ENCODE data around the gene DZIP3.

DNA sequence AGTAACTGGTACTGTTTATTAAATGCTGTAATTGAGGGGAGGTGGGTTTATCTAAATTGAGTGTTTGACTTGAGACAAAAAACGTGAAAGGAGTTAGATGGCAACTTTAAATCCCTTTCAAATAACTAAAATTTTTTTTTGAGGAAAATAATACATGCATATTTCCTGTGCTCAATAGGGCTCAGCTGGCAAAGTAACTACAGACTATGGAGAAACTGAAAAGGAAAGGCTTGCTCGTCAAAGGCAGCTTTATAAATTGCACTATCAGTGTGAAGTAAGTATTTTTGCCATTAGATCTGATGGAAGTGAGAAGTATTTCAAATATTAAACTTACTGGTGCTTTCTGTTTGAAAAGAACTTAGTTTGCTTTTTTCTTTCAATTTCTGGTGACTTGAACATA lies 72.2 kb downstream of the DZIP3 start:
- TF ChIP-seq ZKSCAN1 (IDR thresholded peaks at IDR 0.05; ENCODE audit: low read length) = no peak
- TF ChIP-seq, protein P1, sequence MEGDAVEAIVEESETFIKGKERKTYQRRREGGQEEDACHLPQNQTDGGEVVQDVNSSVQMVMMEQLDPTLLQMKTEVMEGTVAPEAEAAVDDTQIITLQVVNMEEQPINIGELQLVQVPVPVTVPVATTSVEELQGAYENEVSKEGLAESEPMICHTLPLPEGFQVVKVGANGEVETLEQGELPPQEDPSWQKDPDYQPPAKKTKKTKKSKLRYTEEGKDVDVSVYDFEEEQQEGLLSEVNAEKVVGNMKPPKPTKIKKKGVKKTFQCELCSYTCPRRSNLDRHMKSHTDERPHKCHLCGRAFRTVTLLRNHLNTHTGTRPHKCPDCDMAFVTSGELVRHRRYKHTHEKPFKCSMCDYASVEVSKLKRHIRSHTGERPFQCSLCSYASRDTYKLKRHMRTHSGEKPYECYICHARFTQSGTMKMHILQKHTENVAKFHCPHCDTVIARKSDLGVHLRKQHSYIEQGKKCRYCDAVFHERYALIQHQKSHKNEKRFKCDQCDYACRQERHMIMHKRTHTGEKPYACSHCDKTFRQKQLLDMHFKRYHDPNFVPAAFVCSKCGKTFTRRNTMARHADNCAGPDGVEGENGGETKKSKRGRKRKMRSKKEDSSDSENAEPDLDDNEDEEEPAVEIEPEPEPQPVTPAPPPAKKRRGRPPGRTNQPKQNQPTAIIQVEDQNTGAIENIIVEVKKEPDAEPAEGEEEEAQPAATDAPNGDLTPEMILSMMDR (CRISPR knock-in tag; IDR thresholded peaks at IDR 0.05) = no peak
- TF ChIP-seq RAD21 (CRISPR knock-in tag; IDR thresholded peaks at IDR 0.05) = no peak
- no peak for TF ChIP-seq NFE2 (CRISPR knock-in tag; IDR thresholded peaks at IDR 0.05)
- TF ChIP-seq ZNF101 (CRISPR knock-in tag; IDR thresholded peaks at IDR 0.05; ENCODE audit: borderline replicate concordance, low read depth) = no peak
- TF ChIP-seq TP53 (CRISPR knock-in tag; conservative IDR thresholded peaks at IDR 0.05) = no peak
- TF ChIP-seq ZNF30 (CRISPR knock-in tag; IDR thresholded peaks at IDR 0.05) = no peak
- no peak for TF ChIP-seq POLR2A (IDR thresholded peaks at IDR 0.05; ENCODE audit: insufficient read depth in 1 of 2, low read depth in 2 of 2, low read length in 2 of 2)
- no peak for TF ChIP-seq EP300 (IDR thresholded peaks at IDR 0.05; ENCODE audit: low read depth in 2 of 2, low read length in 2 of 2)
- no peak for TF ChIP-seq EP300 (CRISPR knock-in tag; IDR thresholded peaks at IDR 0.05; ENCODE audit: borderline replicate concordance)
- no peak for TF ChIP-seq ZNF337 (CRISPR knock-in tag; IDR thresholded peaks at IDR 0.05; ENCODE audit: borderline replicate concordance, low read depth)
- no peak for TF ChIP-seq ZNF740 (CRISPR knock-in tag; IDR thresholded peaks at IDR 0.05)
- TF ChIP-seq ZNF883 (CRISPR knock-in tag; IDR thresholded peaks at IDR 0.05; ENCODE audit: not compliant biosample characterization) = no peak
- TF ChIP-seq RBFOX2 (IDR thresholded peaks at IDR 0.05; ENCODE audit: low read depth, low read length) = no peak
- no peak for TF ChIP-seq FOXK1 (CRISPR knock-in tag; IDR thresholded peaks at IDR 0.05; ENCODE audit: borderline replicate concordance, low read depth)
